ENCODE results near the gene MICAL2. TPM values are rescaled to one million over a fixed set of nuclear protein-coding genes. Genes with fewer than 3 reads are reported as not detected.

Gene MICAL2
- total RNA-seq, 1 donor, result 156 TPM

DNA sequence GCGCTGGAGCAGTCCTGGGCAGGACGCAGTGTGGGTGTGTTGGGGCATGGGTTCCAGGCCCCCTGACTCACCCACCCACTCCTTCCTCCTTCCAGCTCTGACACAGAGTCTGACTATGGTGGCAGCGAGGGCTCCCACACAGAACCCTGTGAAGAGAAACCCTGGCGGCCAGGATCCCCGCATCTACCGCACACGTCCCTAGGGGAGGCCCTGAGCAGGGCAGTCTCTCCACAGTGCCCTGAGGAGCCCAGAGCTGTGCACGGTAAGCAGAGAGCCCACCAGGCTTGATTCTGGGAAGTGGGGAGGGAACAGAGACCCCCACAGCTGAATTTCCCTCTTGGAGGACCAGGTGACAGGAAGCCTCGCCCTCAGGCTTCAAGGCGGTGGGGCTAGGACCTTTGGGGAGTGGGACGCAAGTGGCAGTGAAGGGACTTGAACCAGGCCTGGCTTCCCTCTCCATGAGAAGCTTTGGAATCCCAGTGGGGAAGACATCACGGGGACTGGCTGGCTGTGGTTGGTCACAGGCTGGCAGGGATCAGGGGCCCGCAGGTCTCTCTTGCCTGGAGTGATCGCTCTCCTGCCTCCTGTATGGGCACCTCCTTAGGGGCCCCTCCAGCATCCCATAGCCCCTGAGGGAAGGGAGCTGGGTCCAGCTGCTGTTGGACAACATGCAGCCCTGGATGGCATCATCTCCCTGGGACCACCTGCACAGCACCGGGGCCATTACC lies 170.6 kb downstream of the MICAL2 start:
- no peaks in the 10 kb centered on the region for H3K9me3 ChIP-seq (ENCODE audit: low read depth, low read length)
- peaks cover 58% of the 10 kb centered on the region for H3K4me1 ChIP-seq (ENCODE audit: insufficient read depth, low read length)
- no peaks in the 10 kb centered on the region for H4K20me1 ChIP-seq (ENCODE audit: insufficient read depth, low read length)
- H2AFZ ChIP-seq (ENCODE audit: low read length), result no peak overlapping the region
- peak; percentile 61 for DNase-seq (ENCODE audit: insufficient read length, low spot score, missing footprints)
- no peaks in the 10 kb centered on the region for H3K27me3 ChIP-seq (ENCODE audit: insufficient read depth, low read length)
- H3K4me2 ChIP-seq (ENCODE audit: insufficient read depth, low read length), result peak overlapping the region; percentile 30
- TF ChIP-seq, protein P1, sequence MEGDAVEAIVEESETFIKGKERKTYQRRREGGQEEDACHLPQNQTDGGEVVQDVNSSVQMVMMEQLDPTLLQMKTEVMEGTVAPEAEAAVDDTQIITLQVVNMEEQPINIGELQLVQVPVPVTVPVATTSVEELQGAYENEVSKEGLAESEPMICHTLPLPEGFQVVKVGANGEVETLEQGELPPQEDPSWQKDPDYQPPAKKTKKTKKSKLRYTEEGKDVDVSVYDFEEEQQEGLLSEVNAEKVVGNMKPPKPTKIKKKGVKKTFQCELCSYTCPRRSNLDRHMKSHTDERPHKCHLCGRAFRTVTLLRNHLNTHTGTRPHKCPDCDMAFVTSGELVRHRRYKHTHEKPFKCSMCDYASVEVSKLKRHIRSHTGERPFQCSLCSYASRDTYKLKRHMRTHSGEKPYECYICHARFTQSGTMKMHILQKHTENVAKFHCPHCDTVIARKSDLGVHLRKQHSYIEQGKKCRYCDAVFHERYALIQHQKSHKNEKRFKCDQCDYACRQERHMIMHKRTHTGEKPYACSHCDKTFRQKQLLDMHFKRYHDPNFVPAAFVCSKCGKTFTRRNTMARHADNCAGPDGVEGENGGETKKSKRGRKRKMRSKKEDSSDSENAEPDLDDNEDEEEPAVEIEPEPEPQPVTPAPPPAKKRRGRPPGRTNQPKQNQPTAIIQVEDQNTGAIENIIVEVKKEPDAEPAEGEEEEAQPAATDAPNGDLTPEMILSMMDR (IDR thresholded peaks at IDR 0.05; ENCODE audit: extremely low read depth, low read depth, low read length), result no peak
- peaks cover 10% of the 10 kb centered on the region for H3K79me2 ChIP-seq (ENCODE audit: insufficient read depth, low read length)
- no peaks in the 10 kb centered on the region for H3K36me3 ChIP-seq (ENCODE audit: insufficient read depth, low read length)
- H3K27ac ChIP-seq (ENCODE audit: low read depth, low read length), result peak overlapping the region; percentile 98
- no peak overlapping the region for H3K4me3 ChIP-seq (ENCODE audit: insufficient read depth, low read length)

DNA sequence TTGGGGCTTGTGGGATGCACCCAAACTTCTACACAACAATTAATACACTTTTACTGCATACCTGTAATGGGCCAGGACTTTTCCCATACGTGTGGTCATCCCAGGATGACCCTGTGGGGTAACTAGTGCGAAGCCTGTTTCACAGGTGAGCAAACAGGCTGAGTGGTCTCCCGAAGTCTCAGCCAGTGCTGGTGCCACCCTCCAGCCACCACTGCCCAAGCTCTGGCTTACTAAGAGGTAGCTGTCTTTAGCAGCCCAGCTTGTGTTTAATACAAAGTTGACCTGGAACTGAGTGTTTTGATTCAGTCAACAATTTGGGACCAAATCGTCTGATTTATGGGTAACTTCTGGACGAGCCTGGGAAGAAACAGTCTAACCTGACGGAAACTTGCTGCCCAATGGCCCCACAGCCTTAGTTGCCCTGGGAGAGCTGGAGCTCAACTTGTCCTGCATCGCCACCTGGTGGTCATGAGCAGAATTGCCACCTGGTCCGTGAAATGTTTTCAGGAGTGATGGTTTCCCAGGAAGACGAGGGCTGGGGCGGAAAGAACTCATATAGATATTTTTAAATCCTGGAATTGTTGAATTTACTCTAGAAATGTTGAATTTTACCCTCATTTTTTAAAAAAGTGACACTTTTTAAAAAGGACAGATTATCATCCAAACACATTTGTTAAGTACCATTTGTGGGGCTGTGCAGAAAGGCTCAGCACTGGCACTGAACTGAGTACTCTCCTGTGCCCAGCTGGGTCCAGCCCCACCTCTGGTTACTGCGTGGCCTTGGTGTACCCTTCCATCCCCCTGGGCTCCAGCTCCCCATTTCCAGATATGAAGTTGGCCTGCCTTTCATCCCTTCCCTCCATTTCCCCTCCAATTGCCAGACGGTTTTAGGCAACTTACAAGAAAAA lies 171.4 kb downstream of the MICAL2 start:
- peak overlapping the region; percentile 47 for H3K4me2 ChIP-seq (ENCODE audit: insufficient read depth, low read length)
- H4K20me1 ChIP-seq (ENCODE audit: insufficient read depth, low read length), result no peaks in the 10 kb centered on the region
- no peak overlapping the region for H2AFZ ChIP-seq (ENCODE audit: low read length)
- no peaks in the 10 kb centered on the region for H3K9me3 ChIP-seq (ENCODE audit: low read depth, low read length)
- no peak overlapping the region for H3K4me3 ChIP-seq (ENCODE audit: insufficient read depth, low read length)
- peaks cover 10% of the 10 kb centered on the region for H3K79me2 ChIP-seq (ENCODE audit: insufficient read depth, low read length)
- peak overlapping the region; percentile 98 for H3K27ac ChIP-seq (ENCODE audit: low read depth, low read length)
- TF ChIP-seq, protein P1 (IDR thresholded peaks at IDR 0.05; ENCODE audit: extremely low read depth, low read depth, low read length), result peak; percentile 98
- no peaks in the 10 kb centered on the region for H3K27me3 ChIP-seq (ENCODE audit: insufficient read depth, low read length)
- H3K4me1 ChIP-seq (ENCODE audit: insufficient read depth, low read length), result peaks cover 67% of the 10 kb centered on the region
- peak; percentile 94 for DNase-seq (ENCODE audit: insufficient read length, low spot score, missing footprints)
- no peaks in the 10 kb centered on the region for H3K36me3 ChIP-seq (ENCODE audit: insufficient read depth, low read length)

DNA sequence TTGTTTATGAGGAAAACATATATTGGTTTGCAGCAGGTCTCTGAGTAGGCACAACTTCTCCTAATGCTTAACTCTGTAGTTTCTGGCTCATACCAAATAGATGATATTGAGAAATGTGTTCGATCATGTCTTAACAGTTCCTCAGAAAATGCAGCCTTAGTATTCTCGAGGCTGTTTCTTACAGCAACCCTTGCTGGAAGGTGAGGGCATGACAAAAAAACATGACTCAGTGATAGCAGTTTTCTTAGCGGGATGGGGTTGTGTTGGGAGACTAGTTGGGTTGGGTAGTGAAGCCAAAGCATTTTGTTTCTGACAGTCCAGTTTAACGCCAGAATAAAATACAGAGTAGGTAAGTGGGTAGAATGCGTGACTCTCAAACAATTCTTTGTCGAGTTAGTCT lies 172.3 kb downstream of the MICAL2 start:
- H2AFZ ChIP-seq (ENCODE audit: low read length), result no peak overlapping the region
- no peaks in the 10 kb centered on the region for H4K20me1 ChIP-seq (ENCODE audit: insufficient read depth, low read length)
- no peaks in the 10 kb centered on the region for H3K9me3 ChIP-seq (ENCODE audit: low read depth, low read length)
- no peak for DNase-seq (ENCODE audit: insufficient read length, low spot score, missing footprints)
- peak overlapping the region; percentile 98 for H3K27ac ChIP-seq (ENCODE audit: low read depth, low read length)
- peak overlapping the region; percentile 47 for H3K4me2 ChIP-seq (ENCODE audit: insufficient read depth, low read length)
- TF ChIP-seq, protein P1 (IDR thresholded peaks at IDR 0.05; ENCODE audit: extremely low read depth, low read depth, low read length), result no peak
- H3K4me3 ChIP-seq (ENCODE audit: insufficient read depth, low read length), result no peak overlapping the region
- H3K4me1 ChIP-seq (ENCODE audit: insufficient read depth, low read length), result peaks cover 75% of the 10 kb centered on the region
- H3K36me3 ChIP-seq (ENCODE audit: insufficient read depth, low read length), result no peaks in the 10 kb centered on the region
- peaks cover 10% of the 10 kb centered on the region for H3K79me2 ChIP-seq (ENCODE audit: insufficient read depth, low read length)
- H3K27me3 ChIP-seq (ENCODE audit: insufficient read depth, low read length), result no peaks in the 10 kb centered on the region

All from osteoblast (primary cell).